Suprapubic skin (tissue), 3 donors: ENCODE results near the gene XYLT1.

Experiments
- CTCF ChIP-seq, 2 donors: fragments of 200-600 bp in 1 of 2; fragments of 450-650 bp in 1 of 2; sonication (generic) in 1 of 2; IDR thresholded peaks; one replicate each; pipeline ENCODE4 v1.5.1; 2016 to 2019; ENCODE audit warnings: antibody characterized with exemption in 2 of 2, mild to moderate bottlenecking in 1 of 2, moderate library complexity in 1 of 2
- POLR2AphosphoS5 ChIP-seq, 3 donors: sonication (generic); formaldehyde crosslinking; IDR thresholded peaks; one replicate each; pipeline ENCODE4 v1.6.1; 2017; ENCODE audit warnings: antibody characterized with exemption in 3 of 3

GRCh38 chr16:17177242-17177958 is 293.4 kb downstream of the XYLT1 start:
- no peak for TF ChIP-seq CTCF (IDR thresholded peaks at IDR 0.05)
- TF ChIP-seq POLR2AphosphoS5 (IDR thresholded peaks at IDR 0.05): no peak
